SK-N-SH (cell line): Measurements from ENCODE around the gene KCNK15. TPM values are rescaled to one million over a fixed set of nuclear protein-coding genes. Genes with fewer than 3 reads are reported as not detected.

Experiments
- CTCF ChIA-PET: fragments of 300-600, 350-600 bp; formaldehyde crosslinking; extraction: SDS; loops from one replicate; lab custom pipeline; 2021; lab: Yijun Ruan, JAX
- POLR2A ChIA-PET: fragments of 350-600 bp; sonication (Branson Sonifier 250); formaldehyde crosslinking; extraction: SDS; loops from one replicate; lab custom pipeline; 2020; ENCODE audit warnings: antibody characterized with exemption, inconsistent platforms; lab: Yijun Ruan, JAX
- DNase-seq: peaks from one replicate; pipeline ENCODE4 v3.0.0; 2012
- H2AFZ ChIP-seq: fragments of 200-600 bp; sonication (generic); 2 replicates; pipeline ENCODE4 v1.8.1; 2016; ENCODE audit warnings: antibody characterized with exemption, mild to moderate bottlenecking, low read depth
- H3F3A ChIP-seq: fragments of 200-600 bp; sonication (generic); replicated peaks from 2 replicates; pipeline ENCODE3; 2016; ENCODE audit warnings: antibody characterized with exemption, mild to moderate bottlenecking; ENCODE audit not compliant: insufficient read depth
- H3K27ac ChIP-seq, 2 experiments: fragments of 200-500 bp in 1 of 2; fragments of 200-600 bp in 1 of 2; sonication (Bioruptor generic) in 1 of 2; sonication (generic), shearing (Covaris generic) in 1 of 2; 2 replicates each; pipeline versions ENCODE4 v1.5.1 to v1.6.1; 2014 to 2016; ENCODE audit warnings: low read depth in 2 of 2, inconsistent platforms in 1 of 2, low read length in 1 of 2, mild to moderate bottlenecking in 1 of 2, mixed read lengths in 1 of 2
- H3K27me3 ChIP-seq: fragments of 200-600 bp; sonication (generic), shearing (Covaris generic); 2 replicates; pipeline ENCODE4 v1.6.1; 2016; ENCODE audit warnings: mixed run types; ENCODE audit not compliant: insufficient read depth
- H3K36me3 ChIP-seq, 2 experiments: fragments of 200-500 bp in 1 of 2; fragments of 200-600 bp in 1 of 2; sonication (Bioruptor generic) in 1 of 2; sonication (generic) in 1 of 2; replicated peaks in 1 of 2; 2 replicates each; pipeline versions ENCODE3 to v1.5.1; 2014 to 2016; ENCODE audit warnings: low read length in 1 of 2, mild to moderate bottlenecking in 1 of 2; ENCODE audit not compliant: insufficient read depth in 2 of 2, control insufficient read depth in 1 of 2
- H3K4me1 ChIP-seq, 2 experiments: fragments of 200-500 bp in 1 of 2; fragments of 200-600 bp in 1 of 2; sonication (Bioruptor generic) in 1 of 2; sonication (generic), shearing (Covaris generic) in 1 of 2; 2 replicates each; pipeline versions ENCODE4 v1.5.1 to v1.6.1; 2014 to 2016; ENCODE audit warnings: low read depth in 1 of 2, low read length in 1 of 2, mixed run types in 1 of 2; ENCODE audit not compliant: insufficient read depth in 2 of 2, control insufficient read depth in 1 of 2
- H3K4me2 ChIP-seq: fragments of 200-600 bp; sonication (generic), shearing (Covaris generic); 2 replicates; pipeline ENCODE4 v1.6.1; 2017; ENCODE audit warnings: mixed run types
- H3K4me3 ChIP-seq, 2 experiments: fragments of 200-500 bp in 1 of 2; fragments of 200-600 bp in 1 of 2; sonication (Bioruptor generic) in 1 of 2; sonication (generic), shearing (Covaris generic) in 1 of 2; 2 replicates each; pipeline versions ENCODE4 v1.5.1 to v1.8.1; 2014 to 2016; ENCODE audit warnings: low read depth in 2 of 2, inconsistent platforms in 1 of 2, low read length in 1 of 2, mild to moderate bottlenecking in 1 of 2, mixed read lengths in 1 of 2, moderate library complexity in 1 of 2
- H3K79me2 ChIP-seq: fragments of 200-600 bp; sonication (generic); 2 replicates; pipeline ENCODE4 v1.8.1; 2017; ENCODE audit warnings: mild to moderate bottlenecking; ENCODE audit not compliant: insufficient read depth
- H3K9ac ChIP-seq: fragments of 200-600 bp; sonication (generic); 2 replicates; pipeline ENCODE4 v1.6.1; 2017; ENCODE audit warnings: mixed run types
- H3K9me2 ChIP-seq: fragments of 200-600 bp; sonication (generic); 2 replicates; pipeline ENCODE4 v1.6.1; 2017; ENCODE audit warnings: mixed run types
- H3K9me3 ChIP-seq: fragments of 200-600 bp; sonication (generic); 2 replicates; pipeline ENCODE4 v1.6.1; 2017; ENCODE audit warnings: mixed run types, mild to moderate bottlenecking, moderate library complexity
- H4K20me1 ChIP-seq: fragments of 200-600 bp; sonication (generic); 2 replicates; pipeline ENCODE4 v1.6.1; 2017; ENCODE audit warnings: mild to moderate bottlenecking, mixed run types; ENCODE audit not compliant: insufficient read depth
- CTCF ChIP-seq: fragments of 200-600 bp; sonication (generic); IDR thresholded peaks from 2 replicates; pipeline ENCODE4 v1.6.1; 2017; ENCODE audit warnings: antibody characterized with exemption, mild to moderate bottlenecking, moderate library complexity
- GATA2 ChIP-seq: sonication (generic); formaldehyde crosslinking; IDR thresholded peaks from 2 replicates; pipeline ENCODE4 v1.5.0; 2020; ENCODE audit warnings: mild to moderate bottlenecking, missing genetic modification reagents
- MEF2A ChIP-seq: IDR thresholded peaks from 2 replicates; pipeline ENCODE4 v1.4.0; 2012; ENCODE audit warnings: low read depth, borderline replicate concordance
- NFIC ChIP-seq: IDR thresholded peaks from 2 replicates; pipeline ENCODE4 v1.4.0; 2012; ENCODE audit warnings: borderline replicate concordance
- RAD21 ChIP-seq: IDR thresholded peaks from 2 replicates; pipeline ENCODE4 v1.6.1; 2012; ENCODE audit warnings: mild to moderate bottlenecking, low read length
- SIN3A ChIP-seq: IDR thresholded peaks from 2 replicates; pipeline ENCODE4 v1.6.1; 2012; ENCODE audit warnings: low read depth, mild to moderate bottlenecking, low read length, moderate library complexity, borderline replicate concordance
- SMC3 ChIP-seq: IDR thresholded peaks from 2 replicates; pipeline ENCODE4 v1.6.1; 2012; ENCODE audit warnings: low read depth, low read length, improper control_type of control experiment
- WGBS: methylation state at CpG from one replicate; pipeline ENCODE4 v1.1.6; 2017; ENCODE audit warnings: low lambda C conversion rate; 5-methylcytosine and 5-hydroxymethylcytosine counted together
- polyA plus RNA-seq, 3 experiments: library from polyadenylated mRNA; depleted of rRNA; stranded (reverse); fragments of >200 nt; gene quantifications; 2 replicates each; pipeline ENCODE4 v1.2.3, GENCODE V29; 2012

The KCNK15 gene
- polyA plus RNA-seq, 1 of the 3 experiments (the other 2 are of a cell fraction): 0.02 TPM

DNA sequence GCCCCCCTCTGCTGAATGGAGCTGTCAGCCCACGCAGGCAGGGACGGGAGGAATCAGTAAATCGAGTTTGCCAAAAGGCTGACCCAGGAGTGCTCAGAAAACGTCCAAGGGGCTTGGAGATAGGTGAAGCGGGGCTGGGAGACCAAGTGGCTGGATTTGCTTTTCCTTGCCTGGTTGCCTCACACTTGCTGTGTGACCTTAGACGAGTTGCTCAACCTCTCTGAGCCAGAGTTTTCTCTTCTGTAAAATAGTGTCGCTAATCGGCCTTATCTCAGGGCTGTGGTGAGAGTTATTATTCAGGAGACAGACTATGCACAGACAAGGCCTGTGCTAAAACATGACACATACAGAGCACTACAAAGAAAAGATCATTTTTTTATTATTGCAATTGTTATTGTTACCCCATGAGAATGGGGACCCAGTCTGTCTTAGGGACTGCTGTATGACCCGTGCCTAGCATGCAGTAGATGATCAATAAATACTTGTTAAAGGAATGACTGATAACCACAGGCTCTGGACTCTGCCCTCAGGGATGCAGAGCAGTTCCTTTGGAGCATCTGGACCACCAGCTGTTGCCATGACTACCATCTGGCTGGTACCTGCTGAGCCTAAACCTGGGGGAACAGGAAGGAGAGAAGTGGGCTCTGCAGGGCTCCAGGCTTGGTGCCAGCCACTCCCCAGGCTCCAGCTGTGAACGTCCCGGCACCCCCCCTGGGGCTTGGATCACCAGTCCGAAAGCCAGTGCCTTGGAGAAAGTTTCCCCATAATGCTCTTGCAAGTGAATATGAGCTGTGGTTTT, 901 bp downstream of the KCNK15 start:
- WGBS: 14% methylated on average over 12 of the region's 12 CpGs
- Histone ChIP-seq H3K4me3 (peak overlapping the region; percentile 45 to 49), H3K9ac (no peak overlapping the region), H3K79me2 (no peaks in the 10 kb centered on the region), H3K9me2 (no peaks in the 10 kb centered on the region), H3K27me3 (peaks cover 12% of the 10 kb centered on the region), H3K36me3 (no peaks in the 10 kb centered on the region), H3F3A (peaks cover 11% of the 10 kb centered on the region), H3K27ac (peak overlapping the region in 1 of 2 experiments; percentile 82; a peak in 2 of 4 replicates), H4K20me1 (no peaks in the 10 kb centered on the region), H3K9me3 (no peaks in the 10 kb centered on the region), H3K4me2 (peak overlapping the region; percentile 80), H2AFZ (0 out of 2 replicates have a peak overlapping the region, but pooled peaks have one; percentile 59), H3K4me1 (peaks cover 6 to 37% of the 10 kb centered on the region in 2 experiments; a peak in 3 of 4 replicates)
- ChIA-PET CTCF (interaction anchor here (0.6 to 5.2 kb wide), 34 partner anchors 8 to 265 kb away, joined by 3 to 110 read pairs (median 5); partner anchors contain the start of gene RIMS4), POLR2A (interaction anchor here (1.3 to 2.1 kb wide), 2 partner anchors 39 to 139 kb away, joined by 4 to 5 read pairs; partner anchors contain the start of gene YWHAB)
- TF ChIP-seq GATA2 (CRISPR knock-in tag) (0 out of 2 replicates have a peak, but pooled peaks have one; percentile 20), SIN3A (no peak)
- peak; percentile 79 for DNase-seq

DNA sequence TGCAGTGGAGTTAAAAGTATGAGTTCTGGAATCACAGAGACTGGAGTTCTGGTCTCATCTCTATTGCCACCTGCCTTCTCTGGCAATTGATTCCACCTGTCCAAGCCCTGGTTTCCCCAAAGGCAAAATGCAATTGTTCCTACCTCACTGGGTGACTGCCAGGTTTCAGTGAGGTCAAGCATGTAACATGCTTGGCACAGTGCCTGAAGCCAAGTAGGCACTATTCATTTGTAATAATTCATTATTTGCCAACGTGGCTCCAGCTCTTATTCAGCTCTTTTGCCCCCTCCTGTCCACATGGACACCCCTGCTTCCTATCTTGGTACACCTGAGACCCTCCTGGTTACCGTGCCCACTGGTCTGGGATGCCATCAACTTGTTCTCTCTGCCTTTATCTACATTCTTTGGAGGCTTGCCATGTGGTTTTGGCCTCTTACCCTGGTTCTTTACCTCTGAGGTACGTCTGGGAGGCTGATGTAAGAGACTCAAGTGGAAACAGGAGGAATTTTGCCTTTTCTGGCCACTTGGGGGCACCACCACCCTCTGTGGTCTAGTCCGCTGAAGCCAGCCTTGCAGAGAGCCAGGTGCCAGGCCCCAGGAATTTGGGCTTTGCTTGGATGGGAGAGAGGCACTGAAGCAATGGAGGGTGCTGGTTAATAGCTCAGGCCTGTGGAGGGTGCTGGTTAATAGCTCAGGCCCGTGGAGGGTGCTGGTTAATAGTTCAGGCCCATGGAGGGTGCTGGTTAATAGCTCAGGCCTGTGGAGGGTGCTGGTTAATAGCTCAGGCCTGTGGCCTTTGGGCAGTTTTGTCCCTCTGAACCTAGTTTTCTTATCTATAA, 1.7 kb downstream of the KCNK15 start:
- H2AFZ ChIP-seq: no peak overlapping the region
- peak; percentile 86 for DNase-seq
- POLR2A ChIA-PET: interaction anchor here (0.9 to 2.1 kb wide), 8 partner anchors 14 to 138 kb away, joined by 3 to 5 read pairs (median 4); partner anchors contain the start of gene YWHAB

More for the DNA sequence above, 1.7 kb downstream of the KCNK15 start:
- CTCF ChIA-PET: interaction anchor here (0.6 to 5.2 kb wide), 49 partner anchors 9 to 356 kb away, joined by 3 to 110 read pairs (median 5); partner anchors contain the start of genes RIMS4 and YWHAB
- peak overlapping the region in 1 of 2 experiments; percentile 29; a peak in 1 of 4 replicates for H3K4me3 ChIP-seq
- H4K20me1 ChIP-seq: no peaks in the 10 kb centered on the region
- no peak overlapping the region for H3K4me2 ChIP-seq
- H3F3A ChIP-seq: peaks cover 11% of the 10 kb centered on the region
- H3K9me3 ChIP-seq: no peaks in the 10 kb centered on the region
- no peaks in the 10 kb centered on the region for H3K9me2 ChIP-seq
- peak overlapping the region in 1 of 2 experiments; percentile 82; a peak in 2 of 4 replicates for H3K27ac ChIP-seq
- peaks cover 11% of the 10 kb centered on the region for H3K27me3 ChIP-seq
- peaks cover 6 to 37% of the 10 kb centered on the region in 2 experiments; a peak in 3 of 4 replicates for H3K4me1 ChIP-seq
- TF ChIP-seq MEF2A (no peak), CTCF (peak; percentile 78), RAD21 (peak; percentile 75), GATA2 (CRISPR knock-in tag) (0 out of 2 replicates have a peak, but pooled peaks have one; percentile 5), SMC3 (peak; percentile 76), NFIC (no peak)
- no peaks in the 10 kb centered on the region for H3K79me2 ChIP-seq
- WGBS: 0% methylated on average over 4 of the region's 5 CpGs
- H3K36me3 ChIP-seq: no peaks in the 10 kb centered on the region
- H3K9ac ChIP-seq: no peak overlapping the region
